Gastroesophageal sphincter (tissue), 4 donors: Measurements from ENCODE around the gene MRE11. TPM values are rescaled to one million over a fixed set of nuclear protein-coding genes. Genes with fewer than 3 reads are reported as not detected.
"Not testable (repeated sequence)": the region's sequence is repeated elsewhere in the genome, so short reads cannot be mapped to it uniquely, and the experiment has no call there.

ENCODE experiments used
- ATAC-seq: fragments of 150-250 bp; one replicate; pipeline ENCODE4 v1.9.1; 2016; ENCODE audit warnings: mild to moderate bottlenecking, moderate library complexity
- H3K27ac ChIP-seq, 4 donors: fragments of 200-600 bp; sonication (generic) in 3 of 4; 1 replicate in 3 of 4; 2 replicates in 1 of 4; pipeline ENCODE4 v1.5.1; 2016 to 2019
- H3K27me3 ChIP-seq: fragments of 200-600 bp; sonication (generic); one replicate; pipeline ENCODE4 v1.5.1; 2019
- H3K36me3 ChIP-seq, 2 donors: fragments of 200-600 bp; sonication (generic); one replicate each; pipeline ENCODE4 v1.5.1; 2019; ENCODE audit warnings: control low read depth in 1 of 2
- H3K4me1 ChIP-seq, 3 donors: fragments of 200-600 bp; sonication (generic); 1 replicate in 2 of 3; 2 replicates in 1 of 3; pipeline ENCODE4 v1.5.1; 2016 to 2019; ENCODE audit warnings: control low read depth in 2 of 3
- H3K4me3 ChIP-seq, 2 donors: fragments of 200-600 bp; sonication (generic); one replicate each; pipeline ENCODE4 v1.5.1; 2019; ENCODE audit warnings: mild to moderate bottlenecking in 1 of 2, moderate library complexity in 1 of 2
- H3K9me3 ChIP-seq, 3 donors: fragments of 200-600 bp; sonication (generic); one replicate each; pipeline ENCODE4 v1.5.1; 2017 to 2019; ENCODE audit warnings: control low read depth in 2 of 3
- CTCF ChIP-seq, 4 experiments: fragments of 200-600 bp in 2 of 4; fragments of 450-650 bp in 2 of 4; sonication (generic) in 1 of 4; IDR thresholded peaks; one replicate each; pipeline ENCODE4 v1.5.1; 2017 to 2019; ENCODE audit warnings: antibody characterized with exemption in 4 of 4, mild to moderate bottlenecking in 2 of 4, moderate library complexity in 2 of 4
- EP300 ChIP-seq: sonication (generic); formaldehyde crosslinking; IDR thresholded peaks from one replicate; pipeline ENCODE4 v1.6.1; 2017; ENCODE audit warnings: antibody characterized with exemption, mild to moderate bottlenecking
- POLR2A ChIP-seq, 2 donors: fragments of 450-650 bp; IDR thresholded peaks; one replicate each; pipeline ENCODE4 v1.6.1; 2017; ENCODE audit warnings: antibody characterized with exemption in 2 of 2, mild to moderate bottlenecking in 2 of 2, moderate library complexity in 1 of 2
- POLR2AphosphoS5 ChIP-seq: sonication (generic); formaldehyde crosslinking; IDR thresholded peaks from one replicate; pipeline ENCODE4 v1.6.1; 2017; ENCODE audit warnings: antibody characterized with exemption
- WGBS, 2 donors: methylation state at CpG; one replicate each; pipeline ENCODE4 v1.1.5; 2018; ENCODE audit warnings: low coverage in 1 of 2; 5-methylcytosine and 5-hydroxymethylcytosine counted together
- total RNA-seq, 4 donors: library from RNA; depleted of rRNA; stranded (reverse); fragments of >200 nt; gene quantifications; one replicate each; pipeline ENCODE4 v1.1.0, GENCODE V29; 2016

The MRE11 gene
- total RNA-seq, 4 donors from 2014 or later = 13.8 to 15.9 (median 14.5) TPM

GRCh38 chr11:94511932-94512781, 18.5 kb upstream of the MRE11 start, which contains the start of gene C11orf97:
Gene C11orf97, plus strand, starts transcription at chr11:94512461. Its CDS starts 68 bp downstream, at chr11:94512529.
- peaks cover 5% of the 10 kb centered on the region for H3K27me3 ChIP-seq
- 31 to 48% methylated on average over 14 to 19 of the region's 53 CpGs for WGBS, 2 donors
- peak; percentile 72 for ATAC-seq
- no peaks in the 10 kb centered on the region for H3K9me3 ChIP-seq
- peaks cover 0 to 12% (median 0%) of the 10 kb centered on the region in 3 donors for H3K4me1 ChIP-seq
- H3K27ac ChIP-seq = no peak within 1 kb of the TSS
- peak within 1 kb of the TSS; percentile 36 to 58 for H3K4me3 ChIP-seq
- TF ChIP-seq POLR2A (IDR thresholded peaks at IDR 0.05) (no peak), CTCF (IDR thresholded peaks at IDR 0.05) (no peak), POLR2AphosphoS5 (no peak), EP300 (no peak)
- H3K36me3 ChIP-seq = no peaks in the 10 kb centered on the region

DNA sequence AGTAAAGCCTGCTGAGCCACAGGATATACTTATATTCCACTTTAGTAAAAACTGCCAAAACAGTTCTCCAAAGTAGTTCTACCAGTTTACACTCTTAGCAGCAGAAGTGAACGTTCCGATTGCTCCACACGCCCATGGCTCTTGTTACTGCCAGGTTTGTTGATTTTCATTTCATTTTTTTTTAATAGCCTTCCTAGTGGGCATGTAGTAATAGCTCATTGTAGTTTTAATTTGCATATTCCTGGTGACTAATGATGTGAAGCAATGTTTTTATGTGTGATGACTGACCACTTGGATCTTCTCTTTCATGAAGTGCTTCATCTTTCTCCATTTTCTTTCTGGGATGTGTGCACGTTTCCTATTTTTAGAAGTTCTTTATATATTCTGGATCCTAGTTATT, 13.8 kb upstream of the MRE11 start:
- TF ChIP-seq EP300 (no peak), POLR2A (IDR thresholded peaks at IDR 0.05) (no peak), CTCF (IDR thresholded peaks at IDR 0.05) (no peak), POLR2AphosphoS5 (no peak)
- H3K4me1 ChIP-seq = peaks cover 0 to 8% (median 0%) of the 10 kb centered on the region in 3 donors
- H3K27me3 ChIP-seq = no peaks in the 10 kb centered on the region
- no peak overlapping the region for H3K4me3 ChIP-seq
- H3K9me3 ChIP-seq = no peaks in the 10 kb centered on the region
- no peak overlapping the region for H3K27ac ChIP-seq
- peaks cover 0 to 2% of the 10 kb centered on the region in 2 donors for H3K36me3 ChIP-seq
- no peak for ATAC-seq
- WGBS, 2 donors = 42 to 78% methylated on average over 4 of the region's 4 CpGs

DNA sequence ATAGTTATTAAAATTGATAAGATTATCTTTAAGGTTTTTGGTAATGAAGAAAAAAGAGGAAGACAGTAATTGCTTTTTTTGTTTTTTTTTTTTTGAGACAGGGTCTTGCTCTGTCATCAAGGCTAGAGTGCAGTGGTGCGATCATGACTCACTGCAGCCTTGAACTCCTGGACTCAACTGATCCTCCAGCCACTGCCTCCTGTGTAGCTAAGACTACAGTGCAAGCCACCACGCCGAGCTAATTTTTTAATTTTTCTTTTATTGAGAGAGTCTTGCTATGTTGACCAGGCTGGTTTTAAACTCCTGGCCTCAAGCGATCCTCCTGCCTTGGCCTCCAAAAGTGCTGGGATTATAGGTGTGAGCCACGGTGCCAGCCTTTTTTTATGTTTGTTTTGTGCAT, 12.9 kb upstream of the MRE11 start:
- 84 to 94% methylated on average over 5 of the region's 5 CpGs for WGBS, 2 donors

DNA sequence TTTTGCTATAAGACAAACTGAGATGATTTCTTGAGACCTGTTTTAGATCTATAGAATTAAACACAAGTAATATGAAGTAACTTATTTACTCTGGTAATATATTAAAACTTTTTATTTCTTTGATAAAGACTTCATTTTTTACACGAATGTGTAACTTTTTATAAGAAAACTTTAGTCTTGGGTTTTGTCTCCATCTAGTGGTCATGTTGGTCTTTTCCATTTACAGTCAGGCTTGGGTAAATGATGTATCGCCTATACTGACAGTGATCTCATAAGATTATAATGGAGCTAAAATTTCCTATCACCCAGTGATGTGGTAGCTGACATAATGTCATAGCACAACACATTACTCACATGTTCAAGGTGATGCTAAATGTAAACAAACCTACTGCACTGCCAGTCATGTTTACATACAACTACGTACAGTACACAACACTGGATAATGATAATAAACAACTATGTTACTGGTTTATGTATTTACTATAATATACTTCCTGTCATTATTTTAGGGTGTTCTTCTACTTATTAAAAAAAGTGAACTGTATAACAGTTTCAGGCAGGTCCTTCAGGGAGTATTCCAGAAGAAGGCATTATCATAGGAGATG, 11.1 kb upstream of the MRE11 start:
- ATAC-seq = no peak
- Histone ChIP-seq H3K4me1 (no peaks in the 10 kb centered on the region), H3K36me3 (peaks cover 0 to 29% of the 10 kb centered on the region in 2 donors), H3K4me3 (no peak overlapping the region), H3K27ac (no peak overlapping the region), H3K27me3 (no peaks in the 10 kb centered on the region), H3K9me3 (no peaks in the 10 kb centered on the region)
- 3 to 4% methylated on average over 3 of the region's 3 CpGs for WGBS, 2 donors
- peak; percentile 39 to 66 (median 56) for TF ChIP-seq CTCF (IDR thresholded peaks at IDR 0.05)
- TF ChIP-seq EP300 = no peak

More for the DNA sequence above, 12.9 kb upstream of the MRE11 start:
- H3K27me3 ChIP-seq, H3K27ac ChIP-seq, ATAC-seq, H3K9me3 ChIP-seq, H3K4me3 ChIP-seq, H3K4me1 ChIP-seq: not testable (repeated sequence)
- H3K36me3 ChIP-seq = peaks cover 0 to 12% of the 10 kb centered on the region in 2 donors

DNA sequence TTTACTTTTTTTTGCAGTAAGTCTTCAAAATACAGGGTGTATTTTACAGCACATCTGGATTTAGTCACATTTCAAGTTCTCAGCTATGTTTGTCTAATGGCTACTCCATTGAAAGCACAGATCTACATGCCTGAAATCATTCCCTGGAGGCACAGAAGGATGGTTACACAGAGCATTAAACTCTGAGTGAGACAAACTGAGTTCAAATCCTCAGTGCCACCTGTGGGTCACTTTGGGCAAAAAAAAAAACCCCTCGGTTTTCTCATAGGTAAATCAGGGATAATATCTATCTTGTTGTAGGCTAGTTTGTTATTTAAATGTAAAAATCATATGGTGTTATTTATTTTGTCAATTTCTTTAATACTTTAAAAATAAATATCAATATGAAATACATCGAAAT, 7.9 kb upstream of the MRE11 start:
- no peak overlapping the region for H3K27ac ChIP-seq
- no peaks in the 10 kb centered on the region for H3K27me3 ChIP-seq
- WGBS, 2 donors = 66 to 72% methylated on average over 2 of the region's 2 CpGs
- H3K9me3 ChIP-seq = no peaks in the 10 kb centered on the region
- no peak for TF ChIP-seq EP300
- TF ChIP-seq CTCF (IDR thresholded peaks at IDR 0.05) = no peak
- no peak for TF ChIP-seq POLR2AphosphoS5
- TF ChIP-seq POLR2A (IDR thresholded peaks at IDR 0.05) = no peak
- H3K36me3 ChIP-seq = peaks cover 0 to 61% of the 10 kb centered on the region in 2 donors
- H3K4me1 ChIP-seq = no peaks in the 10 kb centered on the region
- ATAC-seq = no peak
- H3K4me3 ChIP-seq = no peak overlapping the region
